Activated T-cell treated with anti-CD3 and anti-CD28 coated beads for 24 hours (primary cell): Measurements from ENCODE around the gene SEZ6L.

Experiments used
- DNase-seq: peaks from one replicate; pipeline ENCODE4 v3.0.0-alpha.2; 2020; ENCODE audit warnings: low read depth

The SEZ6L gene

GRCh38 chr22:26298605-26299310, 129.5 kb downstream of the SEZ6L start:
- DNase-seq: no peak

DNA sequence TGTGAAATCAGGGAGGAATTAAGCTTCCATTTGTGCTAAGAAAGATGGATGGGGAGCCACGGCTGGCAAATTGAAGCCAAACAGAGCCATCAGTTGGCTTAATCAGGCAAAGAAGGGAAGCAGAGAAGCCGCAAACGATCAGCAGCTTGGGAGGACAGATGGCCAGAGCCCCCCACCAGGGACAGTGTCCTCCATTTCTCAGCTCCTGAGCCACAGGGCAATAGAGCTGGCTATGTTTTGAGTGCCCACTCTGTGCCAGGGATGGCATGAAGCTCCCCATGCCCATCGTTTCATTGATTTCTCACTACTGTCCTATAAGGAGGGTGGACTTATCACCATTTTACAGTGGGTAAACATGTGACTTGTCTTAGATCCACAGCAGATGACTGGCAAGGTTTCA, 133.5 kb downstream of the SEZ6L start:
- no peak for DNase-seq

DNA sequence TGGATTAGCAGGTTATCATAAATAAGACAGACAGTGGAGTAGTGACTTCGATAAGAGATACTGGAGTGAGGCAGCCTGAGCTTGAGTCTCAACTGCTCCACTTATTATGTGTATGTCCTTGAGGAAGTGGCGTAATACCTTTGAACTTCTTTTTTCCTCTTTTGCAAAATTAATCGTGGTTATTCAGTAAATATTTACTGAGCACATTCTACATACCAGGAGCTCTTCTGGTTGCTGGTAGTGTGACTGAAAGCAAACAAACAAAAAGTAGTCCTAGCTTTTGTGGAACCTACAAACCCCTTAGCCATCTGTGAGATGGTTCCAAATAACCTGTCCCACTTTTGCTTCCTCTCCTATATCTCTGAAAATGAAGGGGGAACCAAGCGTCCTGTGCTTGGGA, 134.2 kb downstream of the SEZ6L start:
- DNase-seq: no peak

GRCh38 chr22:26304730-26305129, 135.5 kb downstream of the SEZ6L start:
- DNase-seq: no peak

DNA sequence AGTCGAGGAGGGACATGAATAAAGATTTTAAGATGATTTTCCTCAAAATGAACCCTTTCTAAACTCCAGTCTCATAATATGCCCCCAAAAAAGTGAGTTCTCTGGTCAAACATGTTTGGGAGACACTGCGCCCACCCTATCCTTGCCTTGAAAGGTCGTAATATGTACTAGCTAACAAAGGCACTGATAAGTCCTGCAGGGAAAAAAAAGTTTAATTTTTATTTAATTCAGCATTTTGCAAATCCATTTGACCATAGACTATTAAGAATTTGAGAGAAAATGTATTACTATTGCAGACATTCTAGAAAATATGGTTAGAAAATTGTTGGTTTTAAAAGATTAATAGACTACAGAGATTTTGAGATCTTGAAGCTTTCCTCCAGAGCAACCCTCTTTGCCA, 139.2 kb downstream of the SEZ6L start:
- DNase-seq: no peak

DNA sequence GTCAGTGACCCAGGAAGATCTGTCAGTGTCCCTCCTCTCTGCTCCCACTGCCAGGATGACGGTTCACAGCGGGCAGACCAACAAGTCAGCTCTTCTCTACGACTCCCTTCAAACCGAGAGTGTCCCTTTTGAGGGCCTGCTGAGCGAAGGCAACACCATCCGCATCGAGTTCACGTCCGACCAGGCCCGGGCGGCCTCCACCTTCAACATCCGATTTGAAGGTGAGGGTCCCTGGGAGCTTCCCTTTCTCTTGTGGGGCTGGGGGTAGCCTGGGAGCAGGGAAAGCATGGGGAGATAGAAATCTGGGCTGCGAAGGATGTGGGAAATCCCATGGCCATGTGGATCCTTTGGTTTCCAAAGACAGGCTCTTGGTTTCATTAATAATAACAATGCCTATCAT, 141.4 kb downstream of the SEZ6L start:
- no peak for DNase-seq

- DNase-seq: no peak
Observed at GRCh38 chr22:26313291-26313690, 144.0 kb downstream of the SEZ6L start.

GRCh38 chr22:26314171-26314570, 144.9 kb downstream of the SEZ6L start:
- no peak for DNase-seq

- DNase-seq: no peak
Observed at GRCh38 chr22:26314656-26315055, 145.4 kb downstream of the SEZ6L start.

DNA sequence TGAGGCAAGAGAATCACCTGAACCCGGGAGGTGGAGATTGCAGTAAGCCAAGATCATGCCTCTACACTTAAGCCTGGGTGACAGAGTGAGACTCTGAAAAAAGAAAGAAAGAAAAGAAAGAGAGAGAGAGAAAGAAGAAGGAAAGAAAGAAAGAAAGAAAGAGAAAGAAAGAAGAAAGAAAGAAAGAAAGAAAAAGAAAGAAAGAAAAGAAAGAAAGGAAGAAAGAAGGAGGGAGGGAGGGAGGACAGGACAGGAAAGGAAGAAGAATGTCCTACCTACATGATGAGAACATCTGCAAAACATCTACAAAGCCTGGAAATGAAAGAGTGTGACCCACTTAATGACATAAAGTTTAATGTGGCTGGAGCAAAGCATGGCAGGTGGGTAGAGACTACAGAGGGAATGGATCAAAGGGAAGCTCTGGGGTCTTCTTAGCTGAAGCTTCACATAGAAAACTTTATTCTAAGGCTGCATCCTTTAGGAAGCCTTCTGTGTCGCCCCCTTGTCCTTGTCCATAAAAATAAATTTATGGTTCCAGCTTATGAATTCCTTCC, 147.5 kb downstream of the SEZ6L start:
- no peak for DNase-seq

DNA sequence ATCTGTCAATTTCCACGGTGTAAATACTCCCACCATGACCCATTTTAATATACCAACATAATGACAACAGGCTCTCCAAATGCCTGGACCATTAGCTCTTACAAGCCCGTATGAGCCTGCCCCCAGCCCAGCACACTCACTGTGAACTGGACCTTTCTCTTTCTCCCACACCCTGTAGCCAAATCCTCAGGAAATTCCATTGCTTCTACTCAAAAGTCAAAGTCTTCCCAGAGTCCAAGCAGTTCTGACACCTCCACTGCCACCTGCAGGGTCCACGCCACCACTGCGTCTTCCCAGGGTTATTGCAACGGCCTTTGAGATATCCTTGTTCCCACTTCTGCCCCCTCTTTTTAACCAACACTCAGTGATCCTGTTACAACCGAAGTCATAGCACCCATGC, 149.7 kb downstream of the SEZ6L start:
- DNase-seq: no peak

DNA sequence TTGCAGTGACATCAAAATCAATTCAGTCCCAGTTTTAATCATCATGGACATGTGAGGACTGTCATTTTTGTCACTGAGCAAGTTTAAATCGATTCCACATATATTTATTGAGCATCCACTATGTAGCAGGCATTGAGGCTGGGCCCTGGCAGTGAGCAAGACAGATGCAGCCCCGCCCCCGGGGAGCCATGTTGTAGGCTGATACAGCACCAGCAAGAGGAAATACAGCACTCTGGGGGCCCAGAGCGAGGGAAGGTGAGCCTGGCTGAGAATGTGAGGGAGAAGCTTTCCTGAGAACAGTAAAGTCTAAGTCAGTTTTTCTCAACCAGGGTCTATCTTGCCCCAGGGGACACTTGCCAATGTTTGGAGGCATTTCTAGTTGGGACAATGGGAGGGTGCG, 151.2 kb downstream of the SEZ6L start:
- DNase-seq: no peak

DNA sequence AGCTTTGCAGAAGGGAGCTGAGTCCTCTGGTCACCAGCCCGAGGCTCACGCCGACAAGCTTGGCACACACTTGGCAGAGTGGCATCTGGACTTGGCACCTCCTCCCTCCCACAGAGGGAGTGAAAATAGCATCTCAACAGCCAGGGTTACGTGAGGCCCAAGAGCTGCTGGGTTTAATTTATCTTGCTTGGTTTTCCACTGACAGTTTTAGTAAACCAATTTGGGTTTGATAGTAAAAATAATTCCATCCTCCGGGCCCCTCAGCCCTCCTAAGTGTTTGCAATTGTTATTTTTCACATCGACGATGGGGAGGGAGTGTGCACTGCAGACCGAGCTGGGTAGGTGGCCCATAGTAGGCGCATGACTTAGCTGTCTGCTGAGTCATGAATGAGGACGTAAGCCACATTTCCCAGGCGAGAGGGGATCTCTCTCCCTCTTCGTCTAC, 152.2 kb downstream of the SEZ6L start:
- no peak for DNase-seq

GRCh38 chr22:26322179-26322905, 153.1 kb downstream of the SEZ6L start:
- no peak for DNase-seq

DNA sequence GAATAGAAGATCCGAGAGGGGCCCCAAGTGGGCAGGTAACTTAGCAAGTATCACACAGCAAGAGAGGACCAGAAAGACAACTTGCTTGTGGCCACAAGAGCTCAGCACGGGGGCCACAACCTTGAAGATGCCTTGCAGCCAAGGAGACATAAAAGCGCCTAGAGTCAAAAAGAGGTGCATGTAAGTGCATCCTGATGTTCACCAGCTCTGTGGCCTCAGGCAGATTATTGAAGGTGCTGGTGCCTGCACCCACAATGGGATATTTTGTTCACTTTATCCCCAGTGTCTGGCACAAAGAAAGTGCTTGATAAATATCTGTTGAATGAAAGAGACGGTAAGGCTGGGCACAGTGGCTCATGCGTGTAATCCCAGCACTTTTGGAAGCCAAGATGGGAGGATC, 153.8 kb downstream of the SEZ6L start:
- no peak for DNase-seq

DNA sequence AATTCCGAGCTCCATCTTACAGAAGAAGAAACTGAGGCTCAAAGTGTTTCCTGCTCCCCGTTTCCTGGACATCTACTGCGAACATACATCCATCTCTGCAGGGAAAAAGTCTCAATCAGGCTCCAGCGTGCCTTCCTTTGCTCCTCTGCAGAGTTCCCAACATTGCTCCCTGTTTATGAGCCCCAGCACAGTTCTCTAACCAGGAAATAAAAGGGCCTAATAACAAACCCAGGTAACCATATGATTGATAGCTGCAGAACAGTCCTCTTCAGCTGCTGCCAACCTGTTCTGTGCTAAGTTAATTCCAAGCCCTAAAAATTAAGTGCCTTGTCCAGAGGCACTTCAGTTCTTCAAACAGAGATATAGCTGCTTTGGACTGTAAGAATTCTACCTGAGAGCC, 154.9 kb downstream of the SEZ6L start:
- no peak for DNase-seq

- no peak for DNase-seq
Observed at GRCh38 chr22:26325641-26326040, 156.4 kb downstream of the SEZ6L start.

GRCh38 chr22:26326803-26327202, 157.5 kb downstream of the SEZ6L start:
- no peak for DNase-seq

GRCh38 chr22:26327306-26327705, 158.0 kb downstream of the SEZ6L start:
- DNase-seq: no peak

DNA sequence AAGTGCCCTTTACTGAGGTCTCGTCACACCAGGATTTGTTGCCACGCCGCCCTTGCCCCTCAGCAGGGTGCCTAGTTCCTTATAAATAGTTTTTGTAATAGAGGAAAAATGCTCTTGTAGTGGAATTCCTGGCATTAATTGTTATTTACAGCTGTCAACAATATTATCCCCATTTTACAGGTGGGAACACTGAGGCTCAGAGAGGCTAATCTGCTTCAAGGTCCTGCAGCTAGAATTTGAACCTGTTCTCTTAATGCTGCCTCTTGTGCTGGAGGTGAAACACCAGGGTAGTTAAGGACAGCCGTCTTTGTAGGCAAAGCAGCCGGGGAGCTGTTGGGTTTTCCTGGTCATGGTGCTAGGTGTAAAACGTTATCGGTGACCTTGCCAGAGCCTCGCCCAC, 159.0 kb downstream of the SEZ6L start:
- no peak for DNase-seq

DNA sequence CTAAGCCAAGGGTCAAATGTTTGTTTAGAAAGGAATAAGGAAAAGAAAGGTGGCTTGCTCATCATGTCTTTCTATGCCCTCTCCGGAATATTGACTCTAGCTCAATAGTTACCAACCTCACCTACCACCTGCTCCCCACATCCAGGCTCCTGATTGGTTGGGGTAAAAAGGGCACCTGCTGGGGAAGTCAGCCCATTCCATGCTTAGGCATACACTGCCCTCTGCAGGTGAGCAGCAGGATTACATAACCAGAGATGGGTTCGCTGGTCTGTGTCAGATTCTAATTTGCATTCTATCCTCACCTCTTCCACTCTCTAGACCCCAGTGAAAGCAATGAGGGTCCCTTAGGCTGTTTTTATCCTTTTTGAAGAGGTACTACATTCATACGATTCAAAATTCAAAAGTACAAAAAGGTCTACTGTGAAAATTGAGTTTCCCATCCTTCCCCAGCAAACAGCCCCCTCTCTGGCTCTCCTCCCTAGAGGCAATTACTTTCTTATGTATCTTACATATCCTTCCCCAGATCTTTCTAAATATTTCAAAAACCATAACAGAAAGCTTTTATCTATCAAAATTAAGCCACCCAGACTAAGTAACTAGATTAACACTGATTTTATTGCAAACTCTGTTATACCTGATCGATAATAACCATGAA, 161.8 kb downstream of the SEZ6L start:
- peak; percentile 37 for DNase-seq

DNA sequence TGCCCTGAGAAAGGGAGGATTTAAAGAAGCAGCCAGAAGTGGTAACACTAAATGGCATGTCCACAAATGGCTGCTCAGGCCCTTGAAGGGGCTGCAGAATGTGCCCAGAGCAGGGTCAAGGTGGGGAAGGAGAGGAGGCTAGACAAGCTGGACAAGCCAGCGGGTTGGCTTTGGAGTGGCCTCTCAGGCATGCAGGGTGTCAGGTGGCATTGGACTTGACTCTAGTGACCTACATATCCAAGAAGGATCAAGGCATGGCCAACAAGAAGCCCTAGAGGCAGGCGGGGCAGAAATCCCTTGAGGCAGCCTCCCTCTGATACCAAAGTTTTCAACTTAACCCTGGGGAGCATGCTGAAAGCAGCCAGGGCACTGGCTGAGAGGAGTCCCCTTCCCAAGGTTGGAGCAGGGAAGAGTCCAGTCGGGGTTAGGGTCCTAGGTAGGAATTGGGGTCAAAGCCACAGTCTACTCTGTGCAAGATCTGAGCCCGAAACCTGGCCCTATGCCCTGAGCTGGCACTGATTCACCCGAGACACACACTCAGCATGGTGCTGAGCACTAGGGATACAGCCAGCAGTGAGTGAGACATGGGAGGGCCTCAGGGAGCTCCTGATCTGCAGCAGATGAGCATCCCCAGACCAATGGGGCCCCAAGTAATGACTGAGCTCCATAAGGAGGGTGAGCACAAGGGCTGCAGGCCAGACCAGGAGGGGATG, 164.0 kb downstream of the SEZ6L start:
- no peak for DNase-seq
